Prostate gland (tissue), 2 donors: ENCODE measurements around the gene SFXN4. TPM values are rescaled to one million over a fixed set of nuclear protein-coding genes. Genes with fewer than 3 reads are reported as not detected.

Source experiments
- DNase-seq: peaks from one replicate; pipeline ENCODE4 v3.0.0-alpha.2; 2019; ENCODE audit warnings: low spot score
- H3K27ac ChIP-seq, 2 donors: fragments of 200-600 bp; sonication (generic); 2 replicates each; pipeline ENCODE4 v1.5.1; 2017 to 2019
- H3K27me3 ChIP-seq: fragments of 200-600 bp; sonication (generic); replicated peaks from 2 replicates; pipeline ENCODE4 v1.5.1; 2019; ENCODE audit not compliant: insufficient read depth
- H3K36me3 ChIP-seq, 2 donors: fragments of 200-600 bp; sonication (generic); 1 replicate in 1 of 2; 2 replicates in 1 of 2; pipeline versions ENCODE4 v1.5.1 to v1.8.1; 2017 to 2019
- H3K4me1 ChIP-seq: fragments of 200-600 bp; sonication (generic); replicated peaks from 2 replicates; pipeline ENCODE4 v1.5.1; 2019
- H3K4me3 ChIP-seq, 2 donors: fragments of 200-600 bp; sonication (generic); 2 replicates each; pipeline ENCODE4 v1.5.1; 2017 to 2019
- H3K9me3 ChIP-seq: fragments of 200-600 bp; sonication (generic); 2 replicates; pipeline ENCODE4 v1.5.1; 2017
- POLR2A ChIP-seq: fragments of 450-650 bp; IDR thresholded peaks from one replicate; pipeline ENCODE4 v1.6.1; 2016; ENCODE audit warnings: antibody characterized with exemption, mild to moderate bottlenecking
- POLR2AphosphoS5 ChIP-seq: sonication (generic); formaldehyde crosslinking; IDR thresholded peaks from one replicate; pipeline ENCODE4 v1.6.1; 2017; ENCODE audit warnings: antibody characterized with exemption
- WGBS: methylation state at CpG from one replicate; pipeline ENCODE4 v1.1.5; 2018; 5-methylcytosine and 5-hydroxymethylcytosine counted together
- intact Hi-C: fragments of 100-400 bp; cut with DNase I; formaldehyde crosslinking; loops from one replicate; pipeline ENCODE4 v1.14.2; 2022
- total RNA-seq, 2 donors: library from RNA; depleted of rRNA; stranded (reverse); fragments of >200 nt; gene quantifications; one replicate each; pipeline ENCODE4 v1.1.0, GENCODE V29; 2016
- TF ChIP-seq, protein P1 (sequence below), 4 experiments: fragments of 200-600 bp in 2 of 4; fragments of 450-650 bp in 2 of 4; sonication (generic) in 2 of 4; IDR thresholded peaks; 1 replicate in 3 of 4; 2 replicates in 1 of 4; pipeline ENCODE4 v1.5.1; 2016 to 2019; ENCODE audit warnings: antibody characterized with exemption in 4 of 4, mild to moderate bottlenecking in 2 of 4, moderate library complexity in 2 of 4

SFXN4 gene
- total RNA-seq, 2 donors from 2014 or later: 19.7 to 22.7 TPM

- intact Hi-C loops: no loop called here
- no peaks in the 10 kb centered on the region for H3K27me3 ChIP-seq
- no peaks in the 10 kb centered on the region for H3K36me3 ChIP-seq
- no peaks in the 10 kb centered on the region for H3K9me3 ChIP-seq
- peaks cover 3% of the 10 kb centered on the region for H3K4me1 ChIP-seq
- DNase-seq: no peak
- no peak overlapping the region for H3K4me3 ChIP-seq
- no peak overlapping the region for H3K27ac ChIP-seq
- WGBS: 92% methylated on average over 1 of the region's 1 CpG
- TF ChIP-seq POLR2AphosphoS5 (no peak), POLR2A (no peak)
- TF ChIP-seq, protein P1, sequence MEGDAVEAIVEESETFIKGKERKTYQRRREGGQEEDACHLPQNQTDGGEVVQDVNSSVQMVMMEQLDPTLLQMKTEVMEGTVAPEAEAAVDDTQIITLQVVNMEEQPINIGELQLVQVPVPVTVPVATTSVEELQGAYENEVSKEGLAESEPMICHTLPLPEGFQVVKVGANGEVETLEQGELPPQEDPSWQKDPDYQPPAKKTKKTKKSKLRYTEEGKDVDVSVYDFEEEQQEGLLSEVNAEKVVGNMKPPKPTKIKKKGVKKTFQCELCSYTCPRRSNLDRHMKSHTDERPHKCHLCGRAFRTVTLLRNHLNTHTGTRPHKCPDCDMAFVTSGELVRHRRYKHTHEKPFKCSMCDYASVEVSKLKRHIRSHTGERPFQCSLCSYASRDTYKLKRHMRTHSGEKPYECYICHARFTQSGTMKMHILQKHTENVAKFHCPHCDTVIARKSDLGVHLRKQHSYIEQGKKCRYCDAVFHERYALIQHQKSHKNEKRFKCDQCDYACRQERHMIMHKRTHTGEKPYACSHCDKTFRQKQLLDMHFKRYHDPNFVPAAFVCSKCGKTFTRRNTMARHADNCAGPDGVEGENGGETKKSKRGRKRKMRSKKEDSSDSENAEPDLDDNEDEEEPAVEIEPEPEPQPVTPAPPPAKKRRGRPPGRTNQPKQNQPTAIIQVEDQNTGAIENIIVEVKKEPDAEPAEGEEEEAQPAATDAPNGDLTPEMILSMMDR (IDR thresholded peaks at IDR 0.05): no peak
Measured at GRCh38 chr10:119201233-119201632, 35.7 kb upstream of the SFXN4 start.

DNA sequence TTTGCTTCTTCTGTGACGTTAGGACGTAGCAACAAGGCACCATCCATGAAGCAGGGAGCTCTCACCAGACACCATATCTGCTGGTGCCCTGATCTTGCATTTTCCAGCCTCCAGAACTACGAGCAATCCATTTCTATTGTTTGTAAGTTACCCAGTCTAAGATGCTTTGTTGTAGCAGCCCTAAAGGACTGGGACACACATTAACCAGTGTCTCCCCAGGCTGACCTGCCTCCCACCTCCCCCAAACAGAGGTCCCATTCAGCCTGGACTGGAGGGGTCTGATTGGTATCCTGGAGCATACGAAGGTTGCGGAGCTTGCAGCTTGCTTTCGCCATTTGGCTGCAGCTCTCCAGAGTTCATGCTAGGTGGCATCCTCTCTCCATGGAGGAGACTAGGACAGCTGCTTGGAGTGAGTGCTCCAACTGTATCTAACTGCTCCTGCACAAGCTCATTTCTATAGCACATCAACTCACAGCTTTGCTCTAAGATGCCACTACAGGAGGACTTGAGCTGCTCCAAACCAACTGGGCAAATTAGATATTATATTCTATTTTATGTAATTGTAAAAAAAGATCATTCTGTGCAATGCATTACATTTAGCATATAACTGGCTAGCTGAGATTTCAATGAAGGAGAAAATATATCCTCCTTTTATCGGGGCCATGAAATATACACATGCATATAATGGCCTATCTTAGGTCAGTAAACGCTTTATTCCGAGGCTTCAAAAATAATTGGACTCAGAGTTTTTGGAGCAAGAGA, 33.9 kb upstream of the SFXN4 start:
- no peak for TF ChIP-seq POLR2A
- TF ChIP-seq, protein P1 (IDR thresholded peaks at IDR 0.05): peak in 3 of 4 experiments; percentile 20 to 75 (median 65)
- peak; percentile 9 for TF ChIP-seq POLR2AphosphoS5
- Histone ChIP-seq H3K36me3 (no peaks in the 10 kb centered on the region), H3K27ac (no peak overlapping the region), H3K4me1 (no peaks in the 10 kb centered on the region), H3K27me3 (no peaks in the 10 kb centered on the region), H3K9me3 (no peaks in the 10 kb centered on the region), H3K4me3 (no peak overlapping the region)
- WGBS: 55% methylated on average over 9 of the region's 9 CpGs
- peak; percentile 46 for DNase-seq
- intact Hi-C loops: loop anchor here (2.0 kb wide), 1 partner anchor 245 kb away; no protein-coding TSS in a partner anchor

DNA sequence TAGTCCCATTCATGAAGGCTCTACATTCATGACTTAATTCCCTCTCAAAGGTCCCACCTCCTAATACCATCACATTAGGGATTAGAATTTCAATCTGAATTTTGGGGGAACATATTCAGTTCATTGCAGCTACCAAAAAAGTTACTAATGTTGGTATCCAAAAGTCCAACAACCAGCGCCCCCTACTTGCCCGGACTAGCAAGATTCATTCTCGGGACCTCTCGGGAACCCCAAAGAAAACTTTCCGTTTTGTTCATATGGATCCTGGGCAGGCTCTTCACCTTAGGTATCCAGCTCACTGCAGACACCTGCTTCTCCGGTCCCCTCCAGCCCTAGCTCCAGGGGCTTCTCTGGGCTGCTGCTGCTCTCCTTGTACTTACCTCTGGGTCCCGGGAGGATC, 32.9 kb upstream of the SFXN4 start:
- Histone ChIP-seq H3K4me1 (no peaks in the 10 kb centered on the region), H3K27me3 (no peaks in the 10 kb centered on the region), H3K9me3 (no peaks in the 10 kb centered on the region), H3K27ac (no peak overlapping the region), H3K36me3 (no peaks in the 10 kb centered on the region), H3K4me3 (no peak overlapping the region)
- no peak for DNase-seq
- 72% methylated on average over 7 of the region's 7 CpGs for WGBS
- intact Hi-C loops: loop anchor here (2.0 kb wide), 1 partner anchor 246 kb away; no protein-coding TSS in a partner anchor
- TF ChIP-seq POLR2A (no peak), POLR2AphosphoS5 (no peak)
- TF ChIP-seq, protein P1 (IDR thresholded peaks at IDR 0.05): no peak

- H3K9me3 ChIP-seq: no peaks in the 10 kb centered on the region
- no peak overlapping the region for H3K4me3 ChIP-seq
- TF ChIP-seq, protein P1 (IDR thresholded peaks at IDR 0.05): no peak
- TF ChIP-seq POLR2A (no peak), POLR2AphosphoS5 (peak; percentile 27)
- H3K27me3 ChIP-seq: no peaks in the 10 kb centered on the region
- H3K27ac ChIP-seq: no peak overlapping the region
- no peaks in the 10 kb centered on the region for H3K36me3 ChIP-seq
- intact Hi-C loops: loop anchor here (2.0 kb wide), 1 partner anchor 247 kb away; no protein-coding TSS in a partner anchor
- WGBS: 25% methylated on average over 4 of the region's 4 CpGs
- H3K4me1 ChIP-seq: no peaks in the 10 kb centered on the region
- no peak for DNase-seq
Measured at GRCh38 chr10:119197921-119198320, 32.4 kb upstream of the SFXN4 start.

- no peaks in the 10 kb centered on the region for H3K4me1 ChIP-seq
- H3K4me3 ChIP-seq: no peak overlapping the region
- 73% methylated on average over 4 of the region's 4 CpGs for WGBS
- H3K9me3 ChIP-seq: no peaks in the 10 kb centered on the region
- H3K27ac ChIP-seq: no peak overlapping the region
- TF ChIP-seq POLR2AphosphoS5 (no peak), POLR2A (no peak)
- TF ChIP-seq, protein P1 (IDR thresholded peaks at IDR 0.05): no peak
- no peaks in the 10 kb centered on the region for H3K27me3 ChIP-seq
- DNase-seq: no peak
- no peaks in the 10 kb centered on the region for H3K36me3 ChIP-seq
- intact Hi-C loops: no loop called here
Measured at GRCh38 chr10:119191881-119192280, 26.4 kb upstream of the SFXN4 start.
